OCI-LY3 (cell line): ENCODE measurements around the gene CD72.

ENCODE experiments used
- EZH2phosphoT487 ChIP-seq: fragments of 200-600 bp; shearing (Covaris generic); IDR thresholded peaks from 2 replicates; pipeline ENCODE4 v1.6.1; 2018; ENCODE audit warnings: antibody characterized with exemption, mixed run types, low read depth
- TF ChIP-seq, protein P1 (sequence below): fragments of 200-600, 300-600 bp; sonication (generic); IDR thresholded peaks from 2 replicates; pipeline ENCODE4 v1.5.1; 2014; ENCODE audit warnings: antibody characterized with exemption, low read length, low read depth

DNA sequence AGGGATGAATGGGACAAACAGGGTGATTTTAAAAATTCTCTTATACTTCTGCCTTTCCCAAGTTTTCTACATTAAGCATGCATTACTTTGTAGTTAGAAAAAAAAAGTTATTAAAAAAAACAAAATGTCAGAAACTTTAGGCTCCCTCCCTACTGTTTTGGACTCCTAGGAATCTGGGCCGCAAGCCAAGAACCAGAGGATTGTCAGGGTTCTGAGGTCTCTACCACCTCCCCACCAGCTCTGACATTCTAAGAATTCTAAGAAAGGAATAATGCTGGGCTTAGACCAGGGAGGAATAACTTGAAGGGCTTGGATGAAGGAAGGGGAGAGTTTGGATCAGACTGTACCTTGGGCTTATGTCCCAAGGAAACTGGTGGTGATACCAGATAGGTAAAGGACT, 47.8 kb upstream of the CD72 start:
- TF ChIP-seq, protein P1, sequence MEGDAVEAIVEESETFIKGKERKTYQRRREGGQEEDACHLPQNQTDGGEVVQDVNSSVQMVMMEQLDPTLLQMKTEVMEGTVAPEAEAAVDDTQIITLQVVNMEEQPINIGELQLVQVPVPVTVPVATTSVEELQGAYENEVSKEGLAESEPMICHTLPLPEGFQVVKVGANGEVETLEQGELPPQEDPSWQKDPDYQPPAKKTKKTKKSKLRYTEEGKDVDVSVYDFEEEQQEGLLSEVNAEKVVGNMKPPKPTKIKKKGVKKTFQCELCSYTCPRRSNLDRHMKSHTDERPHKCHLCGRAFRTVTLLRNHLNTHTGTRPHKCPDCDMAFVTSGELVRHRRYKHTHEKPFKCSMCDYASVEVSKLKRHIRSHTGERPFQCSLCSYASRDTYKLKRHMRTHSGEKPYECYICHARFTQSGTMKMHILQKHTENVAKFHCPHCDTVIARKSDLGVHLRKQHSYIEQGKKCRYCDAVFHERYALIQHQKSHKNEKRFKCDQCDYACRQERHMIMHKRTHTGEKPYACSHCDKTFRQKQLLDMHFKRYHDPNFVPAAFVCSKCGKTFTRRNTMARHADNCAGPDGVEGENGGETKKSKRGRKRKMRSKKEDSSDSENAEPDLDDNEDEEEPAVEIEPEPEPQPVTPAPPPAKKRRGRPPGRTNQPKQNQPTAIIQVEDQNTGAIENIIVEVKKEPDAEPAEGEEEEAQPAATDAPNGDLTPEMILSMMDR = no peak
- TF ChIP-seq EZH2phosphoT487 = no peak
